Measurements from ENCODE around the gene GPR171.

DNA sequence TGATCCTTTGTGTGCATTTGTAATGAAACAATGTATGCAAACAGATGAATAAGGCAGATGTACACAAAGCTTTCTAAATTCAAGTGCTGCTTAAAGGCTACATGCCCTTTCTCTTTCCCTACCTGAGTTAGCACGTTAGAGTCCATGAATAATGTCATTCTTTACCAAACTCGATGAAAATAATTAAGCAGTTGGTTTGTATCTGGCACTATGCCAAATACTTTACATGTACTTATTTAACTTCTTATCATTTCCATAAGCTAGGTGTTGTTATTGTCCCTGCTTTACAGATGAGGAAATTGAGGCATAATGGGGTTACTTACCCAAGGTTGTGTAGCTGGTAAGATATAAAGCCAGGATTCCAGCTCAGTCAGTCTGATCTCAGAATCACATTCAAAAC lies 2.4 kb downstream of the GPR171 start:
- no peak for TF ChIP-seq EZH2 (optimal IDR thresholded peaks at IDR 0.05; ENCODE audit: low read depth, low read length)
- TF ChIP-seq, protein P1, sequence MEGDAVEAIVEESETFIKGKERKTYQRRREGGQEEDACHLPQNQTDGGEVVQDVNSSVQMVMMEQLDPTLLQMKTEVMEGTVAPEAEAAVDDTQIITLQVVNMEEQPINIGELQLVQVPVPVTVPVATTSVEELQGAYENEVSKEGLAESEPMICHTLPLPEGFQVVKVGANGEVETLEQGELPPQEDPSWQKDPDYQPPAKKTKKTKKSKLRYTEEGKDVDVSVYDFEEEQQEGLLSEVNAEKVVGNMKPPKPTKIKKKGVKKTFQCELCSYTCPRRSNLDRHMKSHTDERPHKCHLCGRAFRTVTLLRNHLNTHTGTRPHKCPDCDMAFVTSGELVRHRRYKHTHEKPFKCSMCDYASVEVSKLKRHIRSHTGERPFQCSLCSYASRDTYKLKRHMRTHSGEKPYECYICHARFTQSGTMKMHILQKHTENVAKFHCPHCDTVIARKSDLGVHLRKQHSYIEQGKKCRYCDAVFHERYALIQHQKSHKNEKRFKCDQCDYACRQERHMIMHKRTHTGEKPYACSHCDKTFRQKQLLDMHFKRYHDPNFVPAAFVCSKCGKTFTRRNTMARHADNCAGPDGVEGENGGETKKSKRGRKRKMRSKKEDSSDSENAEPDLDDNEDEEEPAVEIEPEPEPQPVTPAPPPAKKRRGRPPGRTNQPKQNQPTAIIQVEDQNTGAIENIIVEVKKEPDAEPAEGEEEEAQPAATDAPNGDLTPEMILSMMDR (IDR thresholded peaks at IDR 0.05; ENCODE audit: low read length) = no peak

Measured in MM.1S (cell line).